Astrocyte of the hippocampus (primary cell): ENCODE measurements around the gene HOMEZ.
A peak's percentile ranks its signal among the peaks of the same experiment; 100 is the strongest.
"Not testable (repeated sequence)": the region's sequence is repeated elsewhere in the genome, so short reads cannot be mapped to it uniquely, and the experiment has no call there.

Source experiments
- DNase-seq: peaks from one replicate; pipeline ENCODE4 v3.0.0; 2011; ENCODE audit warnings: low read depth, low spot score

The HOMEZ gene

DNA sequence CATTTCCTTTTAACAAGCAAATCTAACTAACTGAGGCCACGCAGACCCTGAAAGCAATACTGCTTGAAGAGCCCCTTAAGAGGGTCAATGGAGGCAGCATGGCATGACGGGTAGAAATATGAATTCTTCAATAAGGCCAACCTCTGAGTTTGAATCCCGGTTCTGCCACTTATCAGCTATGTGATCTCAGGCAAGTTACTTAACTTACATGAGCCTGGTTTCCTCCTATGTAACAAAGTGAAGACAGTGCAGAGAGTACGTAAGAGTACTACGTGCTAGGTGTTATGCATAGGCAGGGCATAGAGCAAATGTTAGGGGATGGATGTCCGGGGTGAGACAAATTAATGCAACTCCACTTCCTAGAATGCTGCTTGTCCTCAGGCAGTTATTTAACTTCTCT, 4.7 kb downstream of the HOMEZ start:
- DNase-seq = no peak

DNA sequence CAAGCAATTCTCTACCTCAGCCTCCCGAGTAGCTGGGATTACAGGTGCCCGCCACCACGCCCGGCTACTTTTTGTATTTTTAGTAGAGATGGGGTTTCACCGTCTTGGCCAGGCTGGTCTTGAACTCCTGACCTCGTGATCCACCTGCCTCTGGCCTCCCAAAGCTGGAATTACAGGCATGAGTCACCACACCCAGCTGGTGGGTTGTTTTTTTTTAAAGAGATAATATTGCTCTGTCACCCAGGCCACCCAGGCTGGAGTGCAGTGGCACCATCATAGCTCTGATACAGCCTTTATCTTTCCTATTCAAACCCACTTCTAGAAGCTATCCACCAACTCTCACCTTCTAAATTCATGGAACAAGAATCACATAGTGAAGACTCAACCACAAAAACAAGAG, 8.0 kb downstream of the HOMEZ start:
- not testable (repeated sequence) for DNase-seq

DNA sequence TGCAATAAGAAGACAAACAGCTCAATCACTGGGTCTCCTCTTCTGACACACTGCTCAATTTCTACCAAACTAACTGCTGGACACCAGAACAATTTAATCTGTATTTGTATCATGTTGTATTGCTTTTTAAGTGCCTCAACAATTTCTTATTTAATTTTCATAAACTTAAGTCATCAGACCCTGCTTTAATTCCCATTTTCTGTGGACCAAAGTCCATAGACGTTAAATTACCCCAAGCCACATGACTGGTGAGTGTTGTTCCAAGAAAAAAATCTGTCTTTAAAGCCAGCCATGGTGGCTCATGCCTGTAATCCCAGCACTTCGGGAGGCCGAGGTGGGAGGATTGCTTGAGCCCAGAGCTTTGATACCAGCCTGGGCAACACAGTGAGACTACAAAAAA, 8.7 kb downstream of the HOMEZ start:
- no peak for DNase-seq

GRCh38 chr14:23275412-23275811, 10.5 kb downstream of the HOMEZ start:
- no peak for DNase-seq

DNA sequence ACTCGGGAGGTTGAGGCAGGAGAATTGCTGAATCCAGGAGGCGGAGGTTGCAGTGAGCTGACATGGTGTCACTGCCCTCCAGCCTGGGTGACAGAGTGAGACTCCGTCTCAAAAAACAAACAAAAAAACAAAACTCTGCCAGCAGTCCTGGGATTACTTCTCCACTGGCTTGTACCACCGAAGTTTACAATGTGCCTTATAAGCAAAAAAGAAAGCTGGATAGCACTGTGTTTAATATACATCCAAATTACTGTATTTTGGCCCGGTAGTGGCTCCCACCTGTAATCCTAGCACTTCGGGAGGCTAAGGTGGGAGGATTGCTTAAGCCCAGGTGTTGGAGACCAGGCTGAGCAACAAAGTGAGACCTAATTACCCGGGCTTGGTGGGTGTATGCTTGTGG, 16.7 kb downstream of the HOMEZ start:
- no peak for DNase-seq

- not testable (repeated sequence) for DNase-seq
Measured at GRCh38 chr14:23260849-23261248, 25.1 kb downstream of the HOMEZ start.

GRCh38 chr14:23259426-23259825, 26.5 kb downstream of the HOMEZ start:
- no peak for DNase-seq

DNA sequence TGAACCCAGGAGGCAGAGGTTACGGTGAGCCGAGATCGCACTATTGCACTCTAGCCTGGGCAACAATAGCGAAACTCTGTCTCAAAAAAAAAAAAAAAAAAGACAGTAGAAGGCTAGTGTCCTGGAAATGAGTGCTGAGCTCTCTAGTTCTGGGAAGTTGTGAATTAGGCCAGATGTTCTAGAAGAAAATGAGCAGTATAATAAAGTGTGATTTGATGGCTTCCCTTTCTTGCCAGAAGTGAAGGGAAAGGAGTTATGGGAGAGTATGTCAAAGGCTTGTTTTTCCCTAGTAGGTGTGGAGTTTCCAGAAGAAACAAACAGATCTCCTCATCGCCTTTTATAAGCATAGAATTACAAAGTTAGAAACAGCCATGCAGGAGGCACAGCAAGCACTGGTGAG, 27.7 kb downstream of the HOMEZ start:
- no peak for DNase-seq

- no peak for DNase-seq
Measured at GRCh38 chr14:23252420-23253333, 33.3 kb downstream of the HOMEZ start.

- no peak for DNase-seq
Measured at GRCh38 chr14:23252006-23252405, 33.9 kb downstream of the HOMEZ start.

GRCh38 chr14:23249824-23250223, 36.1 kb downstream of the HOMEZ start:
- DNase-seq = no peak

- DNase-seq = peak; percentile 26
Measured at GRCh38 chr14:23248601-23249000, 37.3 kb downstream of the HOMEZ start.

- no peak for DNase-seq
Measured at GRCh38 chr14:23245282-23245681, 40.6 kb downstream of the HOMEZ start.

DNA sequence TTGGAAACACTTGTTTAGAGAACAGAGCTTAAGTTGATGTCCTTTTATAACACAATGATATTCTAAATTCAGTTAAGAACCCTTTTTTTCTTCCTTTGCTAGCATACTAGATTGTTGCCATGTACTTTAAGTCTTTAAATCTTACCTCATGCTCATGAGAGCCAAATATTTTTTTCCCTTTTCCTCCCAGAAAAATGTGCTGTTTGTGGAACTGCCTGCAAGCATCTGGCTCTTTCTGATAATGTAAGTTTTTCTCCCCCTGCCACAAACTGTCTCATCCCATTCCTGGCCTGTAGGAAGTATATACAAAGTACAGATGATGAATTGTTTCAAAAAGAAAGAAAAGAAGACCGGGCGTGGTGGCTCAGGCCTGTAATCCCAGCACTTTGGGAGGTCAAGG, 42.9 kb downstream of the HOMEZ start:
- DNase-seq = no peak

DNA sequence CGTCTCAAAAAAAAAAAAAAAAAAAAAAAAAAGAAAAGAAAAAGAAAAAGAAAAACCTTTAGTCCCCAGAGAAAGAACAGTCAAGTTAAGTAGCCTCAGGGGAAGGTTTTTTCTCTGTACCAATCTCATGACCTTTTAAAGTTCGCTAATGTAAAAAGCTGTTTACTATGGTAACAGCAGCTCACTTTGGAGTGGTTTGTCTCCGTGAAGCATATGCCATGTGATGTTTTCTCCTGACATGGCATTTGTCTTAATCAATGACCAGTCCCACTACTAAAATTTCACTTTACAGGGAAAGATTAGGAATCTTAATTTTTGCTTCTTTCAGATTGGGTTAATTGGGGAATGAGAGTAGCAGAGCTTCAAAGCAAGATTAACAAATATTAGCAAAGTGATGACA, 43.9 kb downstream of the HOMEZ start:
- DNase-seq = no peak

GRCh38 chr14:23241061-23241715, 44.7 kb downstream of the HOMEZ start:
- not testable (repeated sequence) for DNase-seq

DNA sequence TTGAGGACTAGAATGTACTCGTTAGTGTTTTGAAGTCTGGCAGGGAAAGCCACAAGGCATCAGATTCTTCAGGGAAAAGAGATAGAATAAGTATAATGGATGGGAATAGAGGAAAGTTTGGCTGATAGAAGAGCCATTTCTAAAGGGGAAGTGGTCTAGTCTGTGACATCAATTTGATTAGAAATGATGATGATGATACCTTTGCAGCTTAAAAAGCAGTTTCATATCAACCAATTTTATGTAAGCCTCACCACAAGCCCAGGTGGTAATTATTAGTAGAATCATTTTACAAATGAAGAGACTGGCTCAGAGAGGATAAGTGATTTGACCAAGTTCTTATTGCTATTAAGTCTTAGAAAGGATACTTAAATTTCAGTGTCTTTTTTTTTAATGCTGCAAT, 45.3 kb downstream of the HOMEZ start:
- DNase-seq = no peak

DNA sequence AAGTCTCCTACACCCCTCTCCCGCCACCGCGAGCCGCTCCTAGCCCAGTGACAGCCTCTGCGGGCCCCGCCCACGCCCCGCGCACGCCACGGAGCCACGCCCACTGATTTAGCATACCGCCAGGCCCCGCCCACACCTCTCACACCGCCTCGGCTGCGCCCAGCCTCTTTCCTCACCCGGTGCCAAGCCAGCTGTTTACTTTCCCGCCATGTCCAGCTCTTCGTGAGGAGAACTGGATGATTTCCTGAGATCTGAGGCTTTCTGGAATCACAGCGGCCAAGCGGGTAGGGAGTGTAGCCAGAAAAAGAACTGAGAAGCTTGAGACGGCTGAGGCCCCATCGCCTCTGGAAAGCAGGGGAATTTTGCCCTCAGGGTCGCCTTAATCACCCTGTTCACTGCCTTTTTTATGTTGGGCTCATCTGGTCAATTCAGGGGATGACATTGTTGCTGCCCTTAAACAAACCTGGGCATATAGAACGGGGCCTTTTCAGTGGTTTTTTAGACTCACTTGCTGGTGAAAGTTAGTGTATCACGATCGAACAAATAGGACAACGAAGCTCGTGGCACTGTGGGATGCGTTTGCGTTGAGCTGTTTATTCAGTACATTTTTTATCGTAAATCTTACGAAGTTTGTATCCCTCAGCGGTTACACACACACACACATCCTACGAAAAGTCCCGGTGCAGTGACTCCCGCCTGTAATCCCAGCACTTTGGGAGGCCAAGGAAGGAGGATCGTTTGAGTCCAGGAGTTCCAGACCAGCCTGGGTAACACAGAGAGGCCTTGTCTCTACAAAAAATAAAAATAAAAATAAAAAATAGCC, 47.9 kb downstream of the HOMEZ start, which contains the start of gene RNF212B:
TSS of gene RNF212B (plus strand) at position 165 of the 823 bp plus-strand sequence. CDS start 2,410 bp downstream, outside the sequence.
- peak; percentile 88 for DNase-seq

DNA sequence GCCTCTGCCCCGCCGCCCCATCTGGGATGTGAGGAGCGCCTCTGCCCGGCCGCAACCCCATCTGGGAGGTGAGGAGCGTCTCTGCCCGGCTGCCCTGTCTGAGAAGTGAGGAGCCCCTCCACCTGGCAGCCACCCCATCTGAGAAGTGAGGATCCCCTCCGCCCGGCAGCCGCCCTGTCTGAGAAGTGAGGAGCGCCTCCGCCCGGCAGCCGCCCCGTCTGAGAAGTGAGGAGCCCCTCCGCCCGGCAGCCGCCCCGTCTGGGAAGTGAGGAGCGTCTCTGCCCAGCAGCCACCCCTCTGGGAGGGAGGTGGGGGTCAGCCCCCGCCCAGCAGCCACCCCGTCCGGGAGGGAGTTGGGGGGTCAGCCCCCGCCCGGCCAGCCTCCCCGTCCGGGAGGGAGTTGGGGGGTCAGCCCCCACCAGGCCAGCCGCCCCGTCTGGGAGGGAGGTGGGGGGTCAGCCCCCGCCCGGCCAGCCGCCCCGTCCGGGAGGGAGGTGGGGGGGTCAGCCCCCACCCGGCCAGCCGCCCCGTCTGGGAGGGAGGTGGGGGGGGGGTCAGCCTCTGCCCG, 53.6 kb downstream of the HOMEZ start:
- DNase-seq = not testable (repeated sequence)

DNA sequence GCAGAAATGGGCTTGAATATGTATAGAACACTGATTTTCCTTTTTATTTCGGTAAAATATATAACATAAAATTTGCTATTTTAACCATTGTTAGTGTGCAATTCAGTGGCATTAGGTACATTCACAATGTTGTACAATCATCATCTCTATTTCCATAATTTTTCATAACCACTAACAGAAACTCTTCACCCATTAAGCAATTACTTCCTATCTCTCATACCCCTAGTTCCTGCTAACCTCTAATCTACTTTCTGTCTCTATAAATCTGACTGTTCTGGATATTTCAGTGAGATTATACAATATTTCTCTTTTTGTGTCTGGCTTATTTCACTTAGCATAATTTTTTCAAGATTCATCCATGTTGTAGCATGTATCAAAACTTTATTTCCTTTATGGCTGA, 57.1 kb downstream of the HOMEZ start:
- no peak for DNase-seq

GRCh38 chr14:23227566-23227965, 58.4 kb downstream of the HOMEZ start:
- no peak for DNase-seq

DNA sequence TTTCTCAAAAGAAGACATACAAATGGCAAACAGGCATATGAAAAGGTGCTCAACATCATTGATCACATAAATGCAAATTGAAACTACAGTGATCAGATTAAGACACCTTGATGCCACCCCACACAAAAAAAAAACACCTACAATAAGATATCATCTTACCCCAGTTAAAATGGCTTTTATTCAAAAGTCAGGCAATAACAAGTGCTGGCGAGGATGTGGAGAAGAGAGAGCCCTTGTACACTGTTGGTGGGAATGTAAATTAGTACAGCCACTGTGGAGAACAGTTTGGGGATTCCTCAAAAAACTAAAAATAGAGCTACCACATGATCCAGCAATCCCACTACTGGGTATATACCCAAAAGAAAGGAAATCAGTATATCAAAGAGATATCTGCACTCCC, 61.0 kb downstream of the HOMEZ start:
- not testable (repeated sequence) for DNase-seq
